NB4 (cell line): Measurements from ENCODE around the gene METTL13.

ENCODE experiments used
- MYC ChIP-seq: IDR thresholded peaks from 2 replicates; pipeline ENCODE4 v1.6.1; 2011; ENCODE audit warnings: low read depth, low read length
- TF ChIP-seq, protein P1 (sequence below): IDR thresholded peaks from one replicate; pipeline ENCODE4 v1.5.1; 2012; ENCODE audit warnings: low read depth, low read length

DNA sequence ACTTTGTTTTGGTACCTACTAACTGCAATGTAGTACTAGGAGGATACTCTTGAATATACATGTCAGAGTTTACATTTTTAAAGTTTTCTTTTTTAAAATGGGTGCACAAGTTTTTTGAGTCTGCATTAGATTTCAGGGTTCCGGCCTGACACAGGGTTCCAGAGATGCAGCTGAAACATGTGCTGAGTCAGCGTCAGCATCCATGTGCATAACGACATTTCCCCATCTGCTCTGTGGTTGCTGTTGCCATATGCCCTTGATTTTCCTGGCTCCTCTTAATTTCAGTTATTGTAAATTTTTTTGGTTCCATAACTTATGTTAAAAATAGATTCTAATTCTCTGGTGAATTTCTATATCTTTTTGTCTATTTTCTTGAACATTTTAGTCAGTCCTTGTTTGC, 12.3 kb upstream of the METTL13 start:
- TF ChIP-seq, protein P1, sequence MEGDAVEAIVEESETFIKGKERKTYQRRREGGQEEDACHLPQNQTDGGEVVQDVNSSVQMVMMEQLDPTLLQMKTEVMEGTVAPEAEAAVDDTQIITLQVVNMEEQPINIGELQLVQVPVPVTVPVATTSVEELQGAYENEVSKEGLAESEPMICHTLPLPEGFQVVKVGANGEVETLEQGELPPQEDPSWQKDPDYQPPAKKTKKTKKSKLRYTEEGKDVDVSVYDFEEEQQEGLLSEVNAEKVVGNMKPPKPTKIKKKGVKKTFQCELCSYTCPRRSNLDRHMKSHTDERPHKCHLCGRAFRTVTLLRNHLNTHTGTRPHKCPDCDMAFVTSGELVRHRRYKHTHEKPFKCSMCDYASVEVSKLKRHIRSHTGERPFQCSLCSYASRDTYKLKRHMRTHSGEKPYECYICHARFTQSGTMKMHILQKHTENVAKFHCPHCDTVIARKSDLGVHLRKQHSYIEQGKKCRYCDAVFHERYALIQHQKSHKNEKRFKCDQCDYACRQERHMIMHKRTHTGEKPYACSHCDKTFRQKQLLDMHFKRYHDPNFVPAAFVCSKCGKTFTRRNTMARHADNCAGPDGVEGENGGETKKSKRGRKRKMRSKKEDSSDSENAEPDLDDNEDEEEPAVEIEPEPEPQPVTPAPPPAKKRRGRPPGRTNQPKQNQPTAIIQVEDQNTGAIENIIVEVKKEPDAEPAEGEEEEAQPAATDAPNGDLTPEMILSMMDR = no peak
- TF ChIP-seq MYC = no peak
